GM20431 (cell line): ENCODE data around the gene EMC8.

Source experiments
- in situ Hi-C: fragments of 300-500 bp; cut with MseI, MboI; formaldehyde crosslinking; loops from one replicate; pipeline ENCODE4 v1.15.0; 2020; ENCODE audit warnings: low sequenced_read_pairs; ENCODE audit not compliant: unreplicated experiment

Gene EMC8

DNA sequence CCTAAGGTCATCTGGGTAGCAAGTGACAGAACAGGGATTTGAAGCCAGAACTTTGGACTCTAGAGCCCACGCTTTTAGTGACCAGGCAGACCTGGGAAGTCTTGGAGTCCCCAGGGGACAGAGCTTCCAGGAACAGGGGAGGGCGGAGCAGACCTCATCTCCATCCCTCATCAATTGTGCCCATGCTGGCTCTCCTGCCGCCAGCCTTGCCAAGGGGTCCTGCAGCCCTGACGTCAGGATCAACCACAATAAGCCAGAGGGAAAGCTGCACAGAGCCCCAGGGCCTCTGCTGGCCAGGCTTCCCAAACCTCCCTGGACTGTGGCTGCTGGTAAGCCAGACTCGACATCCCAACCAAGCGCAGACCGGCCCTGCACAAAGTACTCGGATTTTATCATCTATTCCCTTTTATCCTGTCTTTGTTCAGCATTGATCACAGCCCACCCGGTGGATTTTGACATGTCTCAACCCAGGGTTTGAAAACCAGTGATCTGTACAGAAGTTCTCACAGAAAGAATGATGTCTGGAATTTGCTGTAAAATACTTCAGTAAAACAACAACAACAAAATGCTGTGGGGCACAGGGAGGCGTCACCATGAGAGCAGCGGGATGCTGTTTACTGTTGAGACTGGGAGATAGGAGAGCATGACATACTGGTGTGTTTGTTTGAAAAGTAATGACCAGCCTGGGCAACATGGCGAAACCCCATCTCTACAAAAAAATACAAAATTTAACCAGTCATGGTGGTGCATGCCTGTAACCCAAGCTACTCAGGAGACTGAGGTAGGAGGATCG, 60.2 kb downstream of the EMC8 start:
- in situ Hi-C loops: no loop called here

GRCh38 chr16:85736921-85737320, 62.4 kb downstream of the EMC8 start:
- in situ Hi-C loops: no loop called here

DNA sequence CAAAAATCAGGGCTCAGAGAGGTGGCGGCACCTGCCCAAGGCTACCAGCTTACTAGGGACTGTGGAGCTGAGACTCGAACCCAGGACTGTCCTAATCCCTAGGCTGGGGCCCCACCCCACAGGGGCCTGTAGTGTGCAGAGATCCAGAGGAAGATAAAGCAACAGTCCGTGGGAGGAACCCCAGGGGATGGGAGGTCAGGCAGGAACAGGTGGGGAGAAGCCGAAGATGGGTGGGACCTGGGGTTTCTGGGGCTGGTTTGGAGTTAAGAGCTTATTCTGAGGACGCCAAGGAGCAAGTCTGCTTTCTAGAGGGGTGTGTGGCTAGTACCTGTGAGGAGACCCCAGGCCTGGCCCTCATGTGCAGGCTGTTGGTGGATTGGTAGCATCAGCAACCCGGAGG, 63.4 kb downstream of the EMC8 start:
- in situ Hi-C loops: no loop called here

DNA sequence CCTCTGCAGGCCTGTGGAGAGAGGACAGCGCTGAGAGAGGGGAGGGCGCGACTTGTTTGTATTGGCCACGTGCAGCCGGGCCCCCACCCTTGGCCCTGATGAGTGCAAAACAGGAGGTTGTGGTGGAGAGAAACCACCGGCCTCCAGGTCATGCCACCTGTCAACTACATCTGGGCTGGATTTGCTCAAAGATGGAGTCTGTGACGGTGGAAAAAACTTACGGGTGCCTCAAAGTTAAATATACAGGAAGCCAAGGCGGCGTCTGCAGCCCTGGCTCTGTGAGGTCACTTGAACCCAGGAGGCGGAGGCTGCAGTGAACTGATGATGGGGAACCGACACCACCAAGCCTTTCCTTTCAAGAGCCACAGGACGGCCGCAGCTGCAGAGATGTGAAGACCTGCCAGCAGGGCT, 64.1 kb downstream of the EMC8 start:
- in situ Hi-C loops: no loop called here

DNA sequence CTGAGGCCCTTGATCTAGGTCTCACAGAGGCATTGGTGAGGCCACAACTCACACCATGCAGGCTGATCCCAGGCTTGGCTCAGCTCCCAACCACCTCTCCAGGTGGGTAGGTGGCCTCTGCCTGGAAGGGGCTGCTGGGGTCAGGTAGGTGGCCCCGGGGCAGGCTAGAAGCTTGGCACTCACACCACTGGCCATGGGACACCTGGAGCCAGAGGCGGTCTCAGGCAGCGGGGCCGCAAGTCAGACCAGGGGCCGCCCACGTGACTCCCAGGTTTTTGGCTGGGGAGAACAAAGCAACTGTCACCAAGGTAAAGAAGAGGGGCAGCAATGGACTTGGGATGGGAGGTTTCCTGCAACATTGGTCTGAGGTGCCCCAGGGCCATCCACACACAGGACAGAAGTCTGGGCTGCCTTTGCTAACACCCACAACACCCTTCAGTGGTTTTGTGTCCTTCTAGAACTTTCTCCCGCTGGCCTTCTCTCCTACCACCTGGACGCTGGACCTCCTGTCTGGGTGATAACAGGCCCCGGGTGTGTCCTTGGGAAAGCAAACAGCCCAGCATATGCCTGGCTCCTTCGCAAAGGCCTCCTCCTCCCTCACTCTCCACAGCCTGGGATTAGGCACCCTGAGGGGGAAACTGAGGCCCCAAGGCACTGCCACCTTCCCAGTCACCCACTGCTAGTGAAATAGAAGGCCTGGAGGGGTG, 64.9 kb downstream of the EMC8 start:
- in situ Hi-C loops: no loop called here

DNA sequence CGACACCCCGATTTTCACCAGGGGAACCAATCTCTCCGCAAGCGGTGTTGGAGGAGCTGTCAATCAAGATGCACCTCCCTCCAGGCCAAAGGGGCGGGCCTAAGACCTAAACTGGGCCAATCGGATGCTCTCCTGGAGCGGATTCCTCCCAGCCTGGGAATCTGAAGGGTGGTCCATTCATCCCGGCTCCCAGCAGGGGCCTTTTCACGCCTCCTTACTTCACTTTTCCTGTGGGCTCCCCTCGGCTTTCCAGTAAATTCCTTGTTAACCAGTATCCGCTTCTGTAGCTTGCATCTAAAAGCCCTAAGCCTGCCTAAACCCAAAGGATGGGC, 65.5 kb downstream of the EMC8 start:
- in situ Hi-C loops: no loop called here

DNA sequence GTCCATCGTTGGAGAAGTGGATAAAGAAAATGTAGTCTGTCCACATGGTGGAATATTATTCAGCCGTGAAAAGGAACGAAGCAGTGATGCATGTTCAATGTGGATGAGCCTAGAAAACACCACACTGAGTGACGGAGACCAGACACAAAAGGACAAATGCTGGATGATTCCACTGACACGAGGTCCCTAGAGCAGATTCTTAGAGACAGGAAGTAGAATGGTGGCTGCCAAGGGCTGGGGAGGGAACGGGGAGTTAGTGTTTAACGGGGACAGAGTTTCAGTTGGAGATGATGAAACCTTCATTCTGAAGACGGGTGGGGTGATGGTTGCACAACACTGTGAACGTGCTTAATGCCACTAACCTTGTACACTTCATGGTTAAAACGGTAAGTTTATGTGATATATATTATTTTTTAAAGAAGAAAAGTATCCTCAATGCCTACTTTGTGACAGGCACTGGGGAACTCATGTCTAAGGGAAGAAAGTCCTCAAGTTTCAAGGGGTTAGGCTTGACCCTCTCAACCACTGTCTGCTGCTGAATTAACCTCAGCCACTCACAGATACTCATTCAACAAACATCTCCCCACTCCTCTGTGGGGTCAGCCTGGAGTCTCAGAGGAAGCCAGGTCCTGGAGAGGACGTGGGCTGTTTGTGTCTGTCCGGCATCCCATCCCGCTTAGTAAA, 66.0 kb downstream of the EMC8 start:
- in situ Hi-C loops: no loop called here

DNA sequence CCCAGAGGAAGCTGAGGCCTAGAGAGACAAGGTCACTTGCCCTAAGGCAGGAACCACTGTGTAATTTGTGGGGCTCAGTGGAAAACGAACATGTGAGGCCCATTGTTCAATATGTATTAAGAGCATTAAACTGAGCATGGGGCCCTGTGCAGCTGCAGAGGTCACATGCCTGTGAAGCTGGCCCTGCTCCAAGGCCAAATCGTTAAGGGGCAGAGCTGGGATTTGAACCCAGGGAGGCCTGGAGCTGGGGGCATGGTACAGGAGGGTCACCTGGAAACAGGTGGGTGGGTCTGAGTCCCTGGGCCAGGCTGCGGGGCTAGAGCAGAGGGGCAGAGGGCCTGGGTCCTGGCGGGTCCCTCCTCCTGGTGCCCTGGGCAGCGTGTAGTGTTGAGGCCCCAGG, 68.2 kb downstream of the EMC8 start:
- in situ Hi-C loops: no loop called here

GRCh38 chr16:85730186-85730465, 69.2 kb downstream of the EMC8 start:
- in situ Hi-C loops: no loop called here

DNA sequence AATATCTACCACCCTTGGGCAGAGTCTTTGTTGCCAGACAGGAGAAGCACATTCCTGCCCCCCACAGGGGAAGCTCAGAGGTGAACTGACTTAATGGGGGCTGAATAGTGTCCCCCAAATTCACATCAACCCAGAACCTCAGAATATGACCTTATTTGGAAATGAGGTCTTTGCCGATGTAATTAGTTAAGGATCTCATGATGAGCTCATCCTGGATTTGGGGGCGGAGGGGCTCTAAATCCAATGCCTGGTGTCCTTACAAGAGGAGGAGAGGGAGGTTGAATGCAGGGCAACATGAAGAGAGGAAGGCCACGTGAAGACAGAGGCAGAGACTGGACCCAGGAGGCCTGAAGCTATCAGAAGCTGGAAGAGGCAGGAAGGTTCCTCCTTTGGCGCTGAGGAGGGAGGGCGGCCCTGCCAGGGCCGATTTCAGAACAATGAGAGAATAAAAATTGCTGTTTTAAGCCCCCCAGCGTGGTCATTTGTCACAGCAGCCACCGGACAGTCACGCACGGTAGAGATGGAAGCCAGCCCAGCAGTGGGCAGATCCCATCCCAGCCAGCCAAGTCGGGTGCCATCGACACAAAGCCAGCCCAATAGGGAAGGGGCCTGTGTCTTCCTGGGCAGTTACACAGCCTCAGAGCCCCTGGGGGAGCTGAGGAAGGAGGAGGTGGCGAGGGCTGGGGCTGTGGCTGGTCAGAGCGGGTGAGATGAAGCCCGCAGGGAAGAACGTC, 69.7 kb downstream of the EMC8 start:
- in situ Hi-C loops: no loop called here

DNA sequence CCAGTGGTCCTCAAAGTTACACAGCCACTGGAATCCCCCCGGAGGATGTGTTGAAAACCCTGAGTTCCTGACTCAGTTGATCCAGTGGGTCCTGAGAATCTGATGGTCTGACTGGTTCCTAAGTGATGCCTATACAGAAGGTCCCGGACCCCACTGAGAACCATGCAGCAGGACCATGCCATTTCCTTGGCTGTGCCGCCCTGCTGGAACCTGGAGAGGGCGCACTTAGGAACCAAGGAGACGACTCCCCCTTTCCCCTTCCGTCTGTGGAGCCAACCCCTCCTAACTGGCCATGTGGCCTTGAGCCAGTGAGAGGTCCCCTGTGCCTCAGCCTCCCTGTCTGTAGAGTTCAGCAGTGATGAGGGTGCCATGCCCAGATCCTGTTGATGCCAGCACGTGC, 70.5 kb downstream of the EMC8 start:
- in situ Hi-C loops: no loop called here
